ENCODE data around the gene TESMIN. TPM values are rescaled to one million over a fixed set of nuclear protein-coding genes. Genes with fewer than 3 reads are reported as not detected.
A peak's percentile ranks its signal among the peaks of the same experiment; 100 is the strongest.

TESMIN gene
- polyA plus RNA-seq, 1 donor: 0.85 TPM

DNA sequence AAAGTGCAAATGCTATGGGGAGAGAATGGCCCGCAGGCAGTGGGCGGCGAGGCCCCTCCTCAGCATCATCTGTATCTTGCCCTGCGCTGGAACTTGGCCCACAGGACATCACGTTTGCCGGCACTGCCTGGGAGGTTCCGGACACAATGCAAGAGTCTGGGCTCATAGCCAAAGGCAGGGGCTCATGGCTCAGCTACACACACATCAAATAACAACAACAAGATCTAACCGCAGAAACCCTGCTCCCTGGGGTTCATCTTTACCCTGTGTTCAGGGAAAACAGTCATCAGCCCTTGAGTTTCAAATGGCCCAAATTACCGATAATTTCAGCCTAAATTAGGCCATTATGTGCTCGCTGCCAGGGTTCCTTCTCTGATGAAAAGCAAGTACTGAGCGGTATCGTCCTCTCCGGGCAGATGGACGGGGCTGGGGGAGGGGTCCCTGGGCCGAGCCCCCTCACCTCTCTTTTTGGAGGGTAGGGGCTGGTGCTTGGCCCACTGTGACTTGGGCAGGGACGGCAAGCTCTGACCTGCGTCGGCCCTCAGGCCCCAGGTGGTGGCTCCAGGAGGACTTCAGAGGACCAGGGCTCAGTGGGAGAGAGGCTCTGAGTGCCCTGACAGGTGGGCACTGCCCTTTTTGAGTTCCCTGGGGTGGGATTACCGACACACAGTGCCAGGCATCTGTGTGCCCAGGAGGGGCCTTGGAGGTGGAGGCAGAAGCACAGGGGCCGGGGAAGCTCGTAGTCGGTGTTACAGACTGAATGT lies 92.0 kb downstream of the TESMIN start:
- DNase-seq: peak; percentile 52

GRCh38 chr11:68658661-68659060 lies 92.7 kb downstream of the TESMIN start:
- DNase-seq: no peak

DNA sequence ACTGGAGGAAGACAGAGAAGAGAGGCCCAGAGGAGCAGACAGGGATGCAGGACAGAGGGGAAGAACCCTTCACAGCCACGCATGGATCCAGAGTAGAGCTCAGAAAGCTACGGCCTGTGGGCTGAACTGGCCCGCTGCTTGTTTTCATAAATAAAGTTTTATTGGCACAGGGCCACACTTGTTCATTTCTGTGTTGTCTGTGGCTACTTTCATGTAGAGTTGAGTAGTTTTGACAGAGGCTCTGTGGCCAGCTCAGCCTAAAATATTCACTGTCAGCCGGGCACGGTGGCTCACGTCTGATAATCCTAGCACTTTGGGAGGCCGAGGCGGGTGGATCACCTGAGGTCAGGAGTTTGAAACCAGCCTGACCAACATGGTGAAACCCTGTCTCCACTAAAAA lies 93.2 kb downstream of the TESMIN start:
- DNase-seq: no peak

Other genes starting within 250 kb of the TESMIN start
- gene GAL, start 67.0 kb downstream of the TESMIN start, polyA plus RNA-seq (ENCODE audit: insufficient read length): not detected
- gene CPT1A, start 90.4 kb upstream of the TESMIN start, polyA plus RNA-seq (ENCODE audit: insufficient read length): 11.2 TPM
- gene MRPL21, start 152.3 kb upstream of the TESMIN start, polyA plus RNA-seq (ENCODE audit: insufficient read length): 44.5 TPM
- gene IGHMBP2, start 152.4 kb upstream of the TESMIN start, polyA plus RNA-seq (ENCODE audit: insufficient read length): 14.1 TPM
- not detected for gene MRGPRD, start 229.5 kb upstream of the TESMIN start, polyA plus RNA-seq (ENCODE audit: insufficient read length)

All from hindlimb muscle (tissue), 1 donor.